GM12878 (cell line): ENCODE results near the gene IGLON5. TPM values are rescaled to one million over a fixed set of nuclear protein-coding genes. Genes with fewer than 3 reads are reported as not detected.

Source experiments
- ATAC-seq: fragments of 200-7000 bp; cut with Tn5 transposase; 3 replicates; pipeline ENCODE4 v1.9.1; 2020; ENCODE audit warnings: mild to moderate bottlenecking, moderate library complexity
- BruUV-seq: library from RNA; stranded (reverse); fragments of 400-500 nt; replicated peaks from 2 replicates; lab custom pipeline; 2021; lab: Mats Ljungman, UMichigan
- CTCF ChIA-PET: fragments of 300-600 bp; sonication (Branson Sonifier 250); formaldehyde crosslinking; extraction: SDS; loops from one replicate; lab custom pipeline; 2021; ENCODE audit warnings: inconsistent platforms; lab: Yijun Ruan, JAX
- POLR2A ChIA-PET: fragments of 350-600 bp; formaldehyde crosslinking; extraction: SDS; loops from one replicate; lab custom pipeline; 2021; ENCODE audit warnings: inconsistent platforms; lab: Charles Lee
- RAD21 ChIA-PET: fragments of 300-600 bp; sonication (Branson Sonifier 250); formaldehyde crosslinking; loops from one replicate; lab custom pipeline; 2023; ENCODE audit warnings: antibody characterized with exemption; ENCODE audit not compliant: unreplicated experiment; lab: Charles Lee
- SMC1A ChIA-PET: fragments of 300-600 bp; sonication (Branson Sonifier 250); formaldehyde crosslinking; loops from one replicate; lab custom pipeline; 2023; ENCODE audit not compliant: unreplicated experiment, uncharacterized antibody; lab: Charles Lee
- DNase-seq: peaks from one replicate; pipeline ENCODE4 v3.0.0-alpha.2; 2011; ENCODE audit warnings: low read depth, low spot score
- FAIRE-seq: peaks from 3 replicates; lab custom pipeline; 2011; peaks lifted over from hg19 to GRCh38; lab: Jason Lieb, UNC
- H2AFZ ChIP-seq: 2 replicates; pipeline ENCODE4 v1.6.0; 2011; ENCODE audit warnings: low read depth, low read length, control low read depth; ENCODE audit not compliant: control insufficient read depth
- H3K27ac ChIP-seq: 2 replicates; pipeline ENCODE4 v1.5.1; 2011; ENCODE audit warnings: control low read depth; ENCODE audit not compliant: control insufficient read depth, insufficient read depth
- H3K27me3 ChIP-seq, 2 experiments: replicated peaks in 1 of 2; 2 replicates each; pipeline versions ENCODE4 v1.6.0 to v1.6.1; 2011; ENCODE audit warnings: low read length in 1 of 2; ENCODE audit not compliant: control insufficient read depth in 2 of 2, insufficient read depth in 2 of 2
- H3K36me3 ChIP-seq, 2 experiments: 2 replicates each; pipeline ENCODE4 v1.5.1; 2011; ENCODE audit warnings: low read length in 1 of 2; ENCODE audit not compliant: control insufficient read depth in 2 of 2, insufficient read depth in 2 of 2
- H3K4me1 ChIP-seq: 2 replicates; pipeline ENCODE4 v1.6.1; 2011; ENCODE audit warnings: mild to moderate bottlenecking, low read length, moderate library complexity, mixed read lengths; ENCODE audit not compliant: control insufficient read depth, insufficient read depth
- H3K4me2 ChIP-seq: 2 replicates; pipeline ENCODE4 v1.6.0; 2011; ENCODE audit warnings: control low read depth; ENCODE audit not compliant: control insufficient read depth, insufficient read depth
- H3K4me3 ChIP-seq: fragments of 200-600 bp; sonication (generic); 2 replicates; pipeline ENCODE4 v1.5.1; 2016
- H3K79me2 ChIP-seq: 2 replicates; pipeline ENCODE4 v1.6.0; 2011; ENCODE audit warnings: low read length; ENCODE audit not compliant: control insufficient read depth, insufficient read depth
- H3K9ac ChIP-seq: 2 replicates; pipeline ENCODE4 v1.8.0; 2011; ENCODE audit warnings: low read length, control low read depth, mixed read lengths; ENCODE audit not compliant: control insufficient read depth, insufficient read depth
- H3K9me3 ChIP-seq: replicated peaks from 3 replicates; pipeline ENCODE4 v1.5.1; 2011; ENCODE audit warnings: mild to moderate bottlenecking, low read length; ENCODE audit not compliant: control insufficient read depth, insufficient read depth
- H4K20me1 ChIP-seq: 2 replicates; pipeline ENCODE4 v1.6.0; 2011; ENCODE audit not compliant: control insufficient read depth, insufficient read depth
- BACH1 ChIP-seq: fragments of 450-650 bp; IDR thresholded peaks from 2 replicates; pipeline ENCODE4 v1.6.1; 2017; ENCODE audit warnings: mild to moderate bottlenecking, borderline replicate concordance
- CUX1 ChIP-seq: IDR thresholded peaks from 2 replicates; pipeline ENCODE4 v1.6.1; 2012; ENCODE audit warnings: improper control_type of control experiment, low read depth, low read length; ENCODE audit not compliant: insufficient replicate concordance
- ETV6 ChIP-seq, 2 experiments: fragments of 450-650 bp in 1 of 2; IDR thresholded peaks in 1 of 2; conservative IDR thresholded peaks in 1 of 2; 2 replicates each; pipeline ENCODE4 v1.6.1; 2014; ENCODE audit warnings: antibody characterized with exemption in 1 of 2, borderline replicate concordance in 1 of 2, low read depth in 1 of 2, mild to moderate bottlenecking in 1 of 2, moderate library complexity in 1 of 2
- IKZF1 ChIP-seq: fragments of 450-650 bp; conservative IDR thresholded peaks from 2 replicates; pipeline ENCODE4 v1.6.1; 2017; ENCODE audit warnings: antibody characterized with exemption, mild to moderate bottlenecking
- LARP7 ChIP-seq: fragments of 450-650 bp; IDR thresholded peaks from 2 replicates; pipeline ENCODE4 v1.6.1; 2017; ENCODE audit warnings: mild to moderate bottlenecking
- NRF1 ChIP-seq: conservative IDR thresholded peaks from 2 replicates; pipeline ENCODE4 v1.6.1; 2011; ENCODE audit warnings: mild to moderate bottlenecking, low read depth, low read length, improper control_type of control experiment
- SUPT20H ChIP-seq: IDR thresholded peaks from 2 replicates; pipeline ENCODE4 v1.6.1; 2011; ENCODE audit warnings: low read depth, mild to moderate bottlenecking, low read length, moderate library complexity, borderline replicate concordance; ENCODE audit not compliant: control insufficient read depth
- ZNF622 ChIP-seq: fragments of 450-650 bp; IDR thresholded peaks from 2 replicates; pipeline ENCODE4 v1.6.1; 2017; ENCODE audit warnings: mild to moderate bottlenecking, inconsistent platforms
- WGBS: methylation state at CpG from one replicate; pipeline ENCODE4 v1.1.6; 2016; ENCODE audit warnings: low lambda C conversion rate; ENCODE audit not compliant: insufficient replicate concordance, insufficient coverage; ENCODE audit errors: missing lambda C conversion rate; 5-methylcytosine and 5-hydroxymethylcytosine counted together
- in situ Hi-C: fragments of 300-500 bp; cut with MboI; formaldehyde crosslinking; loops from 9 replicates; pipeline ENCODE4 v1.14.3; 2018; ENCODE audit warnings: mixed read lengths
- intact Hi-C: fragments of 100-400 bp; cut with micrococcal nuclease; formaldehyde crosslinking; loops from one replicate; pipeline ENCODE4 v1.14.2; 2022; ENCODE audit not compliant: unreplicated experiment
- polyA plus RNA-seq, 11 experiments: library from polyadenylated mRNA; depleted of rRNA in 4 of 11; unstranded in 6 of 11; stranded (reverse) in 5 of 11; fragments of >200 nt; fragmentation: Nextera tagmentation in 4 of 11; fragmentation: Illumina TruSeq in 1 of 11; extraction: Ambion mirVana in 4 of 11; extraction: Trizol in 1 of 11; gene quantifications; 1 replicate in 1 of 11; 2 replicates in 10 of 11; pipeline versions ENCODE4 v1.2.1 to v1.2.3, GENCODE V29; 2011 to 2016; ENCODE audit warnings: inconsistent platforms in 2 of 11, missing spikeins in 2 of 11, low read depth in 1 of 11
- total RNA-seq, 4 experiments: library from RNA; depleted of rRNA in 3 of 4; stranded (reverse); fragments of >200 nt in 3 of 4; fragmentation: Illumina TruSeq in 1 of 4; extraction: Trizol in 1 of 4; gene quantifications; 2 replicates each; pipeline versions ENCODE4 v1.2.1 to v1.2.3, GENCODE V29; 2013 to 2021

The IGLON5 gene
- total and polyA plus RNA-seq, 10 of the 15 experiments (the other 5 are each of a cell fraction or from before 2014, with no cell fraction given): not detected

GRCh38 chr19:51346742-51347141 is 35.3 kb downstream of the IGLON5 start:
- Histone ChIP-seq H3K36me3 (peaks cover 0 to 4% of the 10 kb centered on the region in 2 experiments; a peak in 2 of 4 replicates), H3K9me3 (no peaks in the 10 kb centered on the region), H2AFZ (no peak overlapping the region), H3K4me2 (no peak overlapping the region)
- POLR2A ChIA-PET: no interaction called here
- FAIRE-seq: no peak
- TF ChIP-seq IKZF1 (no peak), LARP7 (no peak), NRF1 (no peak), ZNF622 (no peak), BACH1 (no peak), CUX1 (no peak), ETV6 (conservative IDR thresholded peaks at IDR 0.05 in 1 of 2, IDR thresholded peaks at IDR 0.05 in 1 of 2; ENCODE audit: borderline replicate concordance in 1 of 2, low read depth in 1 of 2) (no peak), SUPT20H (no peak)
- TF ChIP-seq, all 136 proteins: peak for 0
- intact Hi-C loops: no loop called here
- Histone ChIP-seq H3K9ac (no peak overlapping the region), H3K27ac (no peak overlapping the region), H4K20me1 (no peaks in the 10 kb centered on the region), H3K4me3 (no peak overlapping the region), H3K4me1 (peaks cover 17% of the 10 kb centered on the region), H3K27me3 (no peaks in the 10 kb centered on the region), H3K79me2 (no peaks in the 10 kb centered on the region)
- SMC1A ChIA-PET: no interaction called here
- DNase-seq (no peak), ATAC-seq (no peak)
- no TSS peak for BruUV-seq
- RAD21 ChIA-PET: no interaction called here
- WGBS: 90% methylated on average over 17 of the region's 17 CpGs
- CTCF ChIA-PET: no interaction called here
- in situ Hi-C loops: no loop called here
